ENCODE data around the gene NID2.

NID2 gene

DNA sequence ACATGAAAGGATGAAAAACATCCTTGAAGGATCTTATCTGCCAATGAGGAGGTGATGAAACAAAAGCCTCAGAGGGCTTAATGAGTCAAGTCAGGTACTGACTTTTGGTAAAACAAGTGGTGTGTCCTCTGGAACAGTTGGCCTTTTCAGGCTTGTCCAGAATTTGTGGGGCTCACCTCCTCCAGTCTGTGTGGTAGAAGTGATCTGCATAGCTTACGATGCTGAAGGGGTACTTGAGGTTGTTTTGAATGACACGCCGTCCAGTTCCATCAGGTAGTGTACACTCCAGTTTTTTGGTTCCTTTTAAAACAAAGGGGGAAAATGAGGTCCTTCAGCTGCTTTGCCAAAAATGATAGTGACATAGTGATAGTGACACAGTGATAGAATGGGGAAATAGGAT, 62.5 kb downstream of the NID2 start:
- DNase-seq (ENCODE audit: low read depth in 2 of 3, low spot score in 2 of 3): no peak

DNA sequence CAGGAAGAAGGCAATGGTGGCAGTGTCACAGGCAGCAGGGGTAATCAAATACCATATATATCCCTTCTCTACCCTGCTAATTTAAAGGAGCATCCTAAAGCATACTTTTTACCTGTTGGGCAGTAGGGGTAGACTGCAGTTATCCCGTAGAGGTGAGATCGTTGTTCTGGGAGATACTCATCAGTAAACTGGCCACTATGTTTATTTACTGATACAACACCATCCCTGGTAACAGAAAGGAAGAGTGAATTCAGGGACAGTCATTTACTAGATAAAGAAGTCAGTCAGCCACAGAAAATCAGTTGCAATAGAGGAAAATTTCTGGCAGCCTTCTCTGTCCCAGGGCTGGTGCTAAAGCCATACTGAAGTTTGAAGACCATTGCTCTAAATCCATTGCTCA, 63.2 kb downstream of the NID2 start:
- DNase-seq (ENCODE audit: low read depth in 2 of 3, low spot score in 2 of 3): no peak

GRCh38 chr14:52003324-52003723, 65.5 kb downstream of the NID2 start:
- no peak for DNase-seq (ENCODE audit: low read depth in 2 of 3, low spot score in 2 of 3)

- DNase-seq (ENCODE audit: low read depth in 2 of 3, low spot score in 2 of 3): no peak
Observed at GRCh38 chr14:52002542-52002941, 66.3 kb downstream of the NID2 start.

DNA sequence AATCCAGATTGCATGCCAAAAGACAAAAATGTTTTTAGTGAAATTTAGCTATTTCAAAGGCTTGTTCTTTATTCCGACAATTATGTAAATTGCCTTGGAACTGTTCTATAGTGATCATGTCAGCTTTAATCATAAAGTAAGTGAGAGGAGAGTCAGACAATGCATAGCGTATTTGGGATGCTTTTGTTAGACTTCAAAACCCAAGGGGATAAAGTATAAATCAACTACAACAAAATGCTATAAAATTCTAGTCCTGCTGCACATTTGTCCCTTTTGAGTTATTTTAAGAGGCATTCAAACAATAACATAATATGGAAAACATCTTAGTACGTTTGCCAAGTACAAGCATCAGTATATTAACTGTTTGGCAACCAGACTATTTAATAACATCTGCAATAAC, 68.2 kb downstream of the NID2 start:
- DNase-seq (ENCODE audit: low read depth in 2 of 3, low spot score in 2 of 3): no peak

GRCh38 chr14:52000019-52000582, 68.8 kb downstream of the NID2 start:
- DNase-seq (ENCODE audit: low read depth in 2 of 3, low spot score in 2 of 3): no peak

DNA sequence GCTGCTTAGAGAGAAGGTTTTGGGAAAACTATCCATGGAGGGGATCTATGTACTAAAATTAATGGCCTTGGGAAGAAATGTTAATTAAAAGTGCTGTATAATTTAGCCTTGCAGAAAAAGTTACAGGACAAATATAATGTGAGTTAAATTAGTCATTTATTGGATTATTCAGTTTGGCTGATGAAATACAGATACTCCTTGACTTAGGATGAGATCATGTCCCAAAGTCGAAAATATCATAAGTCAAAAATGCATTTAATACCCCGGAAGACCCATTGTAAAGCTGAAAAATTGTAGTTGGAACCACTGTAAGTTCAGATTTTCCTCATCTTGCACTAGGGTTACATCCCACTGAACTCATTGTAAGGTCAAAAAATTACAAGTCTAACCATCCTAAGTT, 69.8 kb downstream of the NID2 start:
- DNase-seq (ENCODE audit: low read depth in 2 of 3, low spot score in 2 of 3): no peak

- no peak for DNase-seq (ENCODE audit: low read depth in 2 of 3, low spot score in 2 of 3)
Observed at GRCh38 chr14:51998348-51998747, 70.5 kb downstream of the NID2 start.

DNA sequence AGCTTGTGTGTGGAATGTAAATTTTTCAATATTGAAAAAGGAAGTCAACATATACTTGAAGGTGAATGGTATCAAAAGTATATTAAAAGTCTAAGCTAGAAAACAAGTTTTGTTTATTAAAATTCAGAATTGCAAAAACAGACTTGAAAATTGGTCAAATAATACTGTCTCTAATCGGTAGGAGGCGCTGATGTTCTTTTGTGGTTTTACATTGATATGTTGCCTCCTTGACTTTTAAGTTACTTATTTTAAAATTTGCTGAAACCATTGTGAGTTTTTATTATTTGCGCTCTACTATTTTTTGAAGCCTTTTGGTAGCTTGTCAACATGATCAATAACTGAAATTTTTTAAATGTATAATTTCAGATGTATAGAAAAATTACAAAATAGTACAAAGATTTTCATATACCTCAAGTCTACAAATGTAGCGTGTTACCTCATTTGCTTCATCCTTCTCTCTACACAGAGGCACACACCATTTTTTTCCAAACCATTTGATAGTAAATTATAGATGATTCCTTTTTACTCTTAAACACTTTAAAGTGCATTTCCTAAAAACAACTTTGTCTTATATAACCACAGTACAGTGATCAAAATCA, 72.6 kb downstream of the NID2 start:
- DNase-seq (ENCODE audit: low read depth in 2 of 3, low spot score in 2 of 3): no peak

DNA sequence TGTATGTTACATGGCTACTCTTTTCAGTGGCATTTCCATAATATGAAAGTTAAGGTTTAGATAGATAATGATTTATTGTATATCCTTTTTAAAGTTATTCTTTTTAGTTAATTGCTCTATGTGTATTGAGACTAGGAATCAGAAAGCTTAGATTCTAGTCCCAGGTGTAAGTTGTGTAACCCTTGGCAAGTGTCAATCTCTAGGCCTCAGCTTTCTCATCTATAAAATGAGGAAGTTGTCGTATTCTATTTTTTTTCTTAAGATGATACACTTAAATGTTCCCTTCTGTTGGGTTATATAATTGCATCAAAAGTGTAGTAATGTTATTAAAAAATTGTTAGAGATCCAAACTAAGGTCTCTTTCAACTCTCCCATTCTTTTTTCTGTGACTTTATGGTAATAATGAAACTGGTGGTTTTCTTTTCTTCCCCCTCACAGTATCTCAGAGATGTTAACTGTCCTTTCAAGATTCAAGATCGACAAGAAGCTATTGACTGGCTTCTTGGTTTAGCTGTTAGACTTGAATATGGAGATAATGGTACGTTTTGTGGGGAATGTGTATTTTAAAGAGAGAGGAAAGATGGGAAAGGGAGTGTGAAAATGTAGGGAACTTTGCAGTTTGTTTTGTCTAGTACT, 75.5 kb downstream of the NID2 start:
- DNase-seq (ENCODE audit: low read depth in 2 of 3, low spot score in 2 of 3): no peak

DNA sequence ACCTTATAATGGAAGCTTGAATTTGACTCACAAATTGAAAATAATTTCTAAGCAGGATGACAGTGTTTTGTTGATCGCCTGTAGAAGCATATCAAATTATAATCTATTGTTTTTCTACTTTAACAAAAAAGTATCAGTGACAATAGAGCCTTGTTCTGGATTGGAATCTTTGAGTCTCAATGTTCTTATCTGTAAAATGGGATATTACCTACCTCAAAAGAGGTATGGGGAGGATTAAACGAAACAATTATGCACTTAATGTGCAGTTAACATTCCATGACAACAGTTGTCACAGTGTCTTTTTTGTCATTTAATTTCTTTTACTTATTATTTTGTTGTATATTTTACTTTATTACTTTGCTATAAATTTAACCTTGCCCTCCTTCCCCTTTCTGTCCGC, 78.4 kb downstream of the NID2 start:
- DNase-seq (ENCODE audit: low read depth in 2 of 3, low spot score in 2 of 3): no peak

- DNase-seq (ENCODE audit: low read depth in 2 of 3, low spot score in 2 of 3): peak; percentile 76 to 84 (median 79)
Observed at GRCh38 chr14:51989293-51990234, 79.3 kb downstream of the NID2 start, which contains the start of gene RTRAF. TSS of gene RTRAF (plus strand) at chr14:51989546. CDS start at chr14:51989640, 94 bp downstream.

GRCh38 chr14:51988221-51988620, 80.6 kb downstream of the NID2 start:
- DNase-seq (ENCODE audit: low read depth in 2 of 3, low spot score in 2 of 3): no peak

- DNase-seq (ENCODE audit: low read depth in 2 of 3, low spot score in 2 of 3): no peak
Observed at GRCh38 chr14:51981218-51981854, 87.5 kb downstream of the NID2 start.

DNA sequence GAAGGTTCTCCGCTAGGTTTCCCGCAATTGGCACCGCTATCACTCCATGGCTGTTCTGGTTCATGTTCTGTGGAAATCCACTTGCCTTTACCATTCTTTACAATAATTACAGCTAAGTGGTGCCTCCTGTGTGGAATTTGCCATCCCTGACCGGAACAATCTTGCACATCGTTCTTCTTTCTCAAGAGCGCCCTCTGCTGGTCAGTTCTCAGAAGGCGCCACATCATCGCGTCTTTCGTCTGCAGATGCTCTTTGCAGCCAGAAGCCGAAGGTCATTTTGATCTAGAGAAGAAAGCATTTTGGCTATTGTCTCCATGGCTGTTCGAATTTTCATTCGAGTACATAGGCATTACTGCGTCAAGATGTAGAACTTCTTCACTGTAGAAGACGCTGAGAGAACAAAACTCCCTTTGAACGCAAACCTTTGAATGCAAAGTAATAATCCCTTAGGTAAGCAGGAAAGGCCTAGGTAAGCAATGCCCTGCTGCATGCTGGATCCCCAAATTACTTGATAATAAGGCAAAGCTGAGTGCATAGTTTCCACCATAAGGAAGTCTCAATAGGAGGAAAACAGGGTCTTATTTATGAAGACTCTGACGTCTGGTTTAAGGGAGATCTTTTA, 89.7 kb downstream of the NID2 start:
- peak; percentile 40 to 85 (median 79) for DNase-seq (ENCODE audit: low read depth in 2 of 3, low spot score in 2 of 3)

- DNase-seq (ENCODE audit: low read depth in 2 of 3, low spot score in 2 of 3): no peak
Observed at GRCh38 chr14:51978681-51979085, 90.2 kb downstream of the NID2 start.

GRCh38 chr14:51977075-51977474, 91.8 kb downstream of the NID2 start:
- DNase-seq (ENCODE audit: low read depth in 2 of 3, low spot score in 2 of 3): no peak

GRCh38 chr14:51972566-51972965, 96.3 kb downstream of the NID2 start:
- DNase-seq (ENCODE audit: low read depth in 2 of 3, low spot score in 2 of 3): no peak

- DNase-seq (ENCODE audit: low read depth in 2 of 3, low spot score in 2 of 3): no peak
Observed at GRCh38 chr14:51969852-51970540, 98.9 kb downstream of the NID2 start.

GRCh38 chr14:51967521-51967920, 101.3 kb downstream of the NID2 start:
- no peak for DNase-seq (ENCODE audit: low read depth in 2 of 3, low spot score in 2 of 3)

All from activated CD8-positive, alpha-beta memory T cell treated with anti-CD3 and anti-CD28 coated beads for 48 hours (primary cell).